ENCODE results near the gene BHLHE40.

GRCh38 chr3:4988983-4989834 lies 10.0 kb downstream of the BHLHE40 start:
- TF ChIP-seq POLR2A (IDR thresholded peaks at IDR 0.05) (no peak), CTCF (IDR thresholded peaks at IDR 0.05) (no peak), POLR2AphosphoS5 (IDR thresholded peaks at IDR 0.05; ENCODE audit: insufficient read depth in 1 of 2, low read depth in 1 of 2) (no peak)
